Fibroblast of lung (primary cell): ENCODE data around the gene SOCS4. TPM values are rescaled to one million over a fixed set of nuclear protein-coding genes. Genes with fewer than 3 reads are reported as not detected.
"Not testable (repeated sequence)": the region's sequence is repeated elsewhere in the genome, so short reads cannot be mapped to it uniquely, and the experiment has no call there.

Experiments used
- DNase-seq, 2 donors: peaks; one replicate each; pipeline versions ENCODE4 v3.0.0 to v3.0.0-alpha.2; 2010; ENCODE audit warnings: low read depth in 2 of 2
- H2AFZ ChIP-seq: 2 replicates; pipeline ENCODE4 v1.5.1; 2012; ENCODE audit warnings: low read length, control low read depth, inconsistent platforms
- H3K27ac ChIP-seq: 2 replicates; pipeline ENCODE4 v1.5.1; 2011; ENCODE audit warnings: low read length, control low read depth; ENCODE audit not compliant: insufficient read depth
- H3K27me3 ChIP-seq: 2 replicates; pipeline ENCODE4 v1.5.1; 2011; ENCODE audit warnings: mild to moderate bottlenecking, low read length; ENCODE audit not compliant: control insufficient read depth, insufficient read depth
- H3K36me3 ChIP-seq: 2 replicates; pipeline ENCODE4 v1.5.1; 2011; ENCODE audit warnings: low read length; ENCODE audit not compliant: control insufficient read depth, insufficient read depth
- H3K4me1 ChIP-seq: 2 replicates; pipeline ENCODE4 v1.5.1; 2011; ENCODE audit warnings: low read length; ENCODE audit not compliant: control insufficient read depth, insufficient read depth; ENCODE audit errors: extremely low read depth
- H3K4me2 ChIP-seq: 2 replicates; pipeline ENCODE4 v1.5.1; 2011; ENCODE audit warnings: low read length, control low read depth; ENCODE audit not compliant: insufficient read depth; ENCODE audit errors: extremely low read depth
- H3K4me3 ChIP-seq, 4 experiments: fragments of 200-600 bp in 1 of 4; sonication (generic) in 1 of 4; replicated peaks in 1 of 4; 2 replicates each; pipeline ENCODE4 v1.5.1; 2011 to 2016; ENCODE audit warnings: low read length in 4 of 4, low read depth in 3 of 4, mild to moderate bottlenecking in 3 of 4, control low read depth in 2 of 4, inconsistent platforms in 1 of 4, mixed read lengths in 1 of 4; ENCODE audit not compliant: insufficient read depth in 1 of 4; ENCODE audit errors: control extremely low read depth in 1 of 4
- H3K79me2 ChIP-seq: 2 replicates; pipeline ENCODE4 v1.5.1; 2012; ENCODE audit warnings: mild to moderate bottlenecking, low read length, inconsistent platforms; ENCODE audit not compliant: control insufficient read depth, insufficient read depth
- H3K9ac ChIP-seq: 2 replicates; pipeline ENCODE4 v1.5.1; 2011; ENCODE audit warnings: mild to moderate bottlenecking, low read length, control low read depth; ENCODE audit not compliant: insufficient read depth
- H3K9me3 ChIP-seq: 2 replicates; pipeline ENCODE4 v1.5.1; 2012; ENCODE audit warnings: low read depth, low read length; ENCODE audit not compliant: control insufficient read depth, insufficient read depth
- H4K20me1 ChIP-seq: 2 replicates; pipeline ENCODE4 v1.5.1; 2011; ENCODE audit warnings: low read length; ENCODE audit not compliant: control insufficient read depth, insufficient read depth; ENCODE audit errors: extremely low read depth
- EZH2 ChIP-seq: IDR thresholded peaks from 2 replicates; pipeline ENCODE4 v1.5.1; 2012; ENCODE audit warnings: low read length, control low read depth, mild to moderate bottlenecking; ENCODE audit errors: missing control alignments
- polyA plus RNA-seq, 2 donors: library from polyadenylated mRNA; depleted of rRNA in 1 of 2; stranded (reverse) in 1 of 2; unstranded in 1 of 2; fragments of >200 nt; gene quantifications; 2 replicates each; pipeline ENCODE4 v1.2.1, GENCODE V29; 2011 to 2012; ENCODE audit warnings: missing spikeins in 1 of 2
- total RNA-seq: library from RNA; depleted of rRNA; stranded (reverse); fragments of >200 nt; gene quantifications from 2 replicates; pipeline ENCODE4 v1.2.1, GENCODE V29; 2014
- TF ChIP-seq, protein P1 (sequence below), 2 donors: IDR thresholded peaks in 1 of 2; conservative IDR thresholded peaks in 1 of 2; 1 replicate in 1 of 2; 2 replicates in 1 of 2; pipeline ENCODE4 v1.5.1; 2011 to 2012; ENCODE audit warnings: low read length in 2 of 2, control low read depth in 1 of 2, inconsistent platforms in 1 of 2, low read depth in 1 of 2, mild to moderate bottlenecking in 1 of 2

The SOCS4 gene
- total and polyA plus RNA-seq, 2 donors (not counting 1 experiment from before 2014, with no cell fraction given), result 11.5 to 19.2 TPM

DNA sequence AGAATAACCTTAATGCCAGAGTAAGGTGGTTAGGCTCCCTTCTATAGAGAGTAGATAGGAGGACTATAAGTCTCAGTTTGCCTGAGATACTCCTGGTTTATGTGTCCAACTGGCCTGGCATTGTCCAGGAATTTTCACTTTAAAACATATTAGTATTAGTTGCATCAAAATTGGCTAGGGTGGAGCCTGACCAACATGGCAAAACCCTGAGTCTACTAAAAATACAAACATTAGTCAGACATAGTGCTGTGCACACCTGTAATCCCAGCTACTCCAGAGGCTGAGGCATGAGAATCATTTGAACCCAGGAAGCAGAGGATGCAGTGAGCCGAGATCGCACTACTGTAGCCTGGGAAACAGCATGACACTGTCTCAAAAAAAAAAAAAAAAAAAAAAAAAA, 12.0 kb upstream of the SOCS4 start:
- Histone ChIP-seq H2AFZ (no peak overlapping the region), H3K36me3 (no peaks in the 10 kb centered on the region), H3K27me3 (no peaks in the 10 kb centered on the region), H3K79me2 (no peaks in the 10 kb centered on the region), H3K4me1 (no peaks in the 10 kb centered on the region), H3K27ac (no peak overlapping the region), H3K9me3 (no peaks in the 10 kb centered on the region), H3K4me2 (no peak overlapping the region), H4K20me1 (no peaks in the 10 kb centered on the region), H3K4me3 (no peak overlapping the region), H3K9ac (no peak overlapping the region)
- no peak for TF ChIP-seq EZH2
- TF ChIP-seq, protein P1, sequence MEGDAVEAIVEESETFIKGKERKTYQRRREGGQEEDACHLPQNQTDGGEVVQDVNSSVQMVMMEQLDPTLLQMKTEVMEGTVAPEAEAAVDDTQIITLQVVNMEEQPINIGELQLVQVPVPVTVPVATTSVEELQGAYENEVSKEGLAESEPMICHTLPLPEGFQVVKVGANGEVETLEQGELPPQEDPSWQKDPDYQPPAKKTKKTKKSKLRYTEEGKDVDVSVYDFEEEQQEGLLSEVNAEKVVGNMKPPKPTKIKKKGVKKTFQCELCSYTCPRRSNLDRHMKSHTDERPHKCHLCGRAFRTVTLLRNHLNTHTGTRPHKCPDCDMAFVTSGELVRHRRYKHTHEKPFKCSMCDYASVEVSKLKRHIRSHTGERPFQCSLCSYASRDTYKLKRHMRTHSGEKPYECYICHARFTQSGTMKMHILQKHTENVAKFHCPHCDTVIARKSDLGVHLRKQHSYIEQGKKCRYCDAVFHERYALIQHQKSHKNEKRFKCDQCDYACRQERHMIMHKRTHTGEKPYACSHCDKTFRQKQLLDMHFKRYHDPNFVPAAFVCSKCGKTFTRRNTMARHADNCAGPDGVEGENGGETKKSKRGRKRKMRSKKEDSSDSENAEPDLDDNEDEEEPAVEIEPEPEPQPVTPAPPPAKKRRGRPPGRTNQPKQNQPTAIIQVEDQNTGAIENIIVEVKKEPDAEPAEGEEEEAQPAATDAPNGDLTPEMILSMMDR (conservative IDR thresholded peaks at IDR 0.05 in 1 of 2, IDR thresholded peaks at IDR 0.05 in 1 of 2; ENCODE audit: low read depth in 1 of 2, low read length in 2 of 2), result no peak
- no peak for DNase-seq

DNA sequence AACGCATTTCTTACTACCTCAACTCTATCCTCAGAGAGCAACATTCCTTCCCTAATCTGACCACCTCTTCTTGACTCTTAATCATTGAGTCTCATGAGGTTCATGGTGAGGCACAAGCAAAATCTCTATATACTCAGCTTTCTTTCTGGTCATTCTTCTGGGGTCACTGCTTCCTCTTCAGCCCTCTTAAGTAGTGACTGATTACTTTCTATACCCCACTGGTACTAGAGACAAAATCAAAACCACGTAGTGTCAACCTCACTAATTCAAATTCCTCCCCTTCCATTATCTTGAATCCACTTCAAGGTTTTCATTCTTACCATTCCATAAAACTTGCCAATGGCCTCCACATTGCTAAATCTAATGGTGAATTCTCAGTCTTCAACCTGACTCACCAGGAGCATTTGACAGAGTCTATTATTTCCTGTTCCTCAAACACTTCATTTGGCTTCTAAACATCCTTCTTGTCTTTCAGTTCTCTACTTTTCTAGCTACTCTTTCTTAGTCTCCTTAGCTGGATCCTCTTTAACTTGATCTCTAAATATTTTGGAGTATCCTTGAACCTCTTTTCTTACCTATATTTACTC, 7.0 kb upstream of the SOCS4 start:
- DNase-seq, result peak in 1 of 2 donors; percentile 44
- Histone ChIP-seq H4K20me1 (no peaks in the 10 kb centered on the region), H3K4me1 (no peaks in the 10 kb centered on the region), H3K4me2 (no peak overlapping the region), H3K36me3 (no peaks in the 10 kb centered on the region), H2AFZ (no peak overlapping the region), H3K4me3 (no peak overlapping the region), H3K9me3 (no peaks in the 10 kb centered on the region), H3K79me2 (peaks cover 5% of the 10 kb centered on the region), H3K9ac (no peak overlapping the region), H3K27me3 (no peaks in the 10 kb centered on the region), H3K27ac (no peak overlapping the region)
- no peak for TF ChIP-seq EZH2
- TF ChIP-seq, protein P1 (conservative IDR thresholded peaks at IDR 0.05 in 1 of 2, IDR thresholded peaks at IDR 0.05 in 1 of 2; ENCODE audit: low read depth in 1 of 2, low read length in 2 of 2), result no peak

DNA sequence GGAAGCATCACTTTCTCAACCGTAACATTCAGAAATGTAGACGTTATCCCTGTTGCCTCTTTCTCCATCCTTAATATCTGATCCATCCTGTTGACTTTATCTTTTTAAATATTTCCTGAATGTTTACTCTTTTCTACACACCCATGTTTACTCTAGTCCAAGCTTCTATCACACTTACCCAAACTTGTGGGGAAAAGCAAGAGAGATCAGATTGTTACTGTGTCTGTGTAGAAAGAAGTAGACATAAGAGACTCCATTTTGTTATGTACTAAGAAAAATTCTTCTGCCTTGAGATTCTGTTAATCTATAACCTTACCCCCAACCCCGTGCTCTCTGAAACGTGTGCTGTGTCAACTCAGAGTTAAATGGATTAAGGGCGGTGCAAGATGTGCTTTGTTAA, 2.7 kb upstream of the SOCS4 start:
- H3K9ac ChIP-seq, DNase-seq, H3K4me3 ChIP-seq, H3K27me3 ChIP-seq, H3K9me3 ChIP-seq, H2AFZ ChIP-seq, H3K4me2 ChIP-seq, H3K4me1 ChIP-seq, H3K36me3 ChIP-seq, H3K27ac ChIP-seq, H4K20me1 ChIP-seq: not testable (repeated sequence)
- peaks cover 43% of the 10 kb centered on the region for H3K79me2 ChIP-seq
